NCI-H1694 (cell line): ENCODE data around the gene NPFFR1.
"Not testable (repeated sequence)": the region's sequence is repeated elsewhere in the genome, so short reads cannot be mapped to it uniquely, and the experiment has no call there.

ENCODE experiments used
- DNase-seq: peaks from one replicate; lab custom pipeline; 2025; lab: John Stamatoyannopoulos, UW

The NPFFR1 gene

DNA sequence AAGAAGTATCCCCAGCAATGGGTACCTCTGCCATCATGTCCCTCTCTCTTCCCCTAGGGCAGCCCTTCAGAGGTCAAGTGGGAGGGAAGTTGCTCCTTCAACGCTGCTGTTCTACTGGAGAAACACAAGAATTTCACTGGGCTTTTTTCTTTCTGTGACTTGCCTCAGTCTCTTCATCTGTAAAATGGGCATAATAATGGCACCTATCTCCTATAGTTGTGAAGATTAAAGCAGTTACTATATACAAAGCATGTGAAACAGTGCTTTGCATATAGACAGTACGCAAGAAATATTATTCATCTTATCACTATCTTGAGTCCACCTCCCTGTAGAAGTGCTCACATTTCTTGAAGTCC is 1.6 kb upstream of the NPFFR1 start:
- no peak for DNase-seq

DNA sequence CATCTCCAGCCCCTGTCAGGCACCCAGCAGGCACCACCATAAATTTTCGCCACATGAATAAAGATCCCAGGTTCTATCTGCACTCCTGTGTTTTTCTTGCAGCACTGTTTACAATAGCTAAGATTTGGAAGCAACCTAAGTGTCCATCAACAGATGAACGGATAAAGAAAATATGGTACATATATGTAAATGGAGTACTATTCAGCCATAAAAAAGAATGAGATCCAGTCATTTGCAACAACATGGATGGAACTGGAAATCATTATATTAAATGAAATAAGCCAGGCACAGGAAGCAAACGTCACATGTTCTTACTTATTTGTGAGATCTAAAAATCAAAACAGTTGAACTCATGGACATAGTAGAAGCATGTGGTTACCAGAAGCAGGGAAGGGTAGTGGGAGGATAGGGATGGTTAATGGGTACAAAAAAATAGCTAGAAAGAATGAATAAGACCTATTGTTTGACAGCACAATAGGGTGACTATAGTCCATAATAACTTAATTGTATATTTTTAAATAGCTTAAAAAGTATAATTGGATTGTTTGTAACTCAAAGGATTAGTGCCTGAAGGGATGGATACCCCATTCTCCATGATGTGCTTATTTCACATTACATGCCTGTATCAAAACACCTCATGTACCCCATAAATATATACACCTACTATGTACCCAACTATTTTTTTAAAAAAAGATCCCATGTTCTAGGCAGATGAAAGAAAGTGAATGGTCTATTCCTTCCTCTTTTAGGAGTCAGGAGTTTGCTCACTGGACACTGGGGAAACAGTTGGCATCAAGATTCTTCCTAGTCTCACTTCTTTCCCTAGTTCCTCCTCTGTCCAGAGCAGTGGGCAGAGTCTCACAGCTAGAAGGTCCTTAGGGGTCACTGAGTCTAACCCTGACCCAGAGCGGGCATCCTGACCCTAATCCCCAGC is 1.0 kb upstream of the NPFFR1 start:
- no peak for DNase-seq

DNA sequence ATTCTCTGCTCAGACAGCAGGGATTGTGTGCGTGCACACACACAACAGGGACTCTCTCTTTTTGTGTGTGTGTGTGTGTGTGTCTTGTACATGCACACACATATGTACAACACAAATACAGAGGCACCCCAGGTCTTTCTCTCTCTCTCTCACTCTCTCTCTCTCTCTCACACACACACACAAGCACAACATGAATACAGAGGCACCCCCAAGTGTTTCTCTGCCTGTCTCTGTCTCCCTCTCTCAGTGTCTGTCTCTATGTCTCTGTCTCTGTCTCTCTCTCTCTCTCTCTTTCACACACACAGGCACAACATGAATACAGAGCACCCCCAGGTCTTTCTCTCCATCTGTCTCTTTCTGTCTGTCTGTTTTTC is 746 bp downstream of the NPFFR1 start:
- no peak for DNase-seq

DNA sequence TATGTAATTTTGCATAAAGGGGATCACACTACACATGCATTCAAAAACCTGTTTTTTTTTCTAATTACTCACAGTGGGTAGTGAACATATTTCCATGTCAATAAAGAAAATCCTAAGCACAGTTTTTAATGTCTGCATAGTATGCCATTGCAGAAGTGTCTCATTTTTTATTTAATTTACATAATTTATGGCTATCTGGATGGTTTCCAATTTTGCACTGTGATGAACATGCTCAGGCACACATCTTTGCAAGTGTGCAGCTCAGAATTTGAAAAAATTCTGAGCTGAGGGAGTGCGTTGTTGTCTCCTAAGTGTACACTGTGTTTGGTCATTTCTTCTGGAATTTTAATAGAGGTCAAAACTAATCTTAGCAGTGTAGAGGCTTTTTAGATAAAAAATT is 2.2 kb downstream of the NPFFR1 start:
- DNase-seq = no peak

GRCh38 chr10:70280099-70280498 is 3.7 kb downstream of the NPFFR1 start:
- no peak for DNase-seq

DNA sequence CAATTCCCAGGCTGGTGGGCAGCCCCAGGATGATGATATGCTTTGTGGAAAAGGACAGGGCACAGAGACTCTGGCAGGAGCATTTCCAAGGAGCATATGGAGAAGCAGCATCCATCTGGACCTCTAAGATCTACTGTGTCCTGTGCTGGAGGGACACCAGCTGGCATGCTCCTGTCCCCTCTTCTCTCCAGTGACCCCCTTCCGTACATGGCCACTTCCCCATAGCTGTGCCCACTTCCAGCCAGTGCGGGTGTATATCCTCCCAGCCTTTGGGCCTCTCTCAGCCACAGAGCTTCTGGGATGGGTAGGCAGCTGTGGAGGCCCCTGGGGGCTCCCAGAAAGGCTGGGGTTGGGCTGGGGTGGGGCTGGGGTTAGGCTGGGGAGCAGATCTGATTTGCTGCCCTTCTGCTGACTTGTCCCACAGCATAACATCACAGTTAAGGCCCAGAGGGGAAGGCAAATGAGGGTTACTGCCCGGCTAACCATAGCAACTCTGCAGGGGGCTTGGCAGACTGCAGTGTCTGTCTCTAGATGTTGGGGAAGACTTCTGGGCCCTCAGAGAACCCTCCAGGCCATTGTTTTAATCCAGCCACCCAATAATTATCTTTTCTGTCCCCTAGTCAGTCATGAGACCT is 6.3 kb downstream of the NPFFR1 start:
- DNase-seq = no peak

GRCh38 chr10:70274643-70275042 is 9.2 kb downstream of the NPFFR1 start:
- DNase-seq = no peak

DNA sequence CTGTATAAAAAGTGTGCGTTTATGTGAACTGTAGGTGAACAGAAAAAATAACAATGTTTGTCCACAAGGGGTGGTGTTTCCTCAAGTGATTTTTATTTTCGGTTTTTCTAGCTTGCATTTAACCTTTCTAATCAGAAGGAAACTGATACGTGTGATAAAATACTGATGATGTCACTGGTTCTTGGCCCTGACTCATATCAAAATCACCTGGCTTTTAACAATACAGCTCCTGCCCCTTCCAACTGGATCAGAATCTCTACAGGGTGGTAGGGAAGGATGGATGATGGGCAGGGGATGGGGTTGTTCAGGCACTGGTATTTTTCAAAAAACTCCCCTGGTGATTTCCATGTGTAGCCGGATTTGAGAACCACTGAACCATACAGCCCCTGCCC is 10.9 kb downstream of the NPFFR1 start:
- no peak for DNase-seq

DNA sequence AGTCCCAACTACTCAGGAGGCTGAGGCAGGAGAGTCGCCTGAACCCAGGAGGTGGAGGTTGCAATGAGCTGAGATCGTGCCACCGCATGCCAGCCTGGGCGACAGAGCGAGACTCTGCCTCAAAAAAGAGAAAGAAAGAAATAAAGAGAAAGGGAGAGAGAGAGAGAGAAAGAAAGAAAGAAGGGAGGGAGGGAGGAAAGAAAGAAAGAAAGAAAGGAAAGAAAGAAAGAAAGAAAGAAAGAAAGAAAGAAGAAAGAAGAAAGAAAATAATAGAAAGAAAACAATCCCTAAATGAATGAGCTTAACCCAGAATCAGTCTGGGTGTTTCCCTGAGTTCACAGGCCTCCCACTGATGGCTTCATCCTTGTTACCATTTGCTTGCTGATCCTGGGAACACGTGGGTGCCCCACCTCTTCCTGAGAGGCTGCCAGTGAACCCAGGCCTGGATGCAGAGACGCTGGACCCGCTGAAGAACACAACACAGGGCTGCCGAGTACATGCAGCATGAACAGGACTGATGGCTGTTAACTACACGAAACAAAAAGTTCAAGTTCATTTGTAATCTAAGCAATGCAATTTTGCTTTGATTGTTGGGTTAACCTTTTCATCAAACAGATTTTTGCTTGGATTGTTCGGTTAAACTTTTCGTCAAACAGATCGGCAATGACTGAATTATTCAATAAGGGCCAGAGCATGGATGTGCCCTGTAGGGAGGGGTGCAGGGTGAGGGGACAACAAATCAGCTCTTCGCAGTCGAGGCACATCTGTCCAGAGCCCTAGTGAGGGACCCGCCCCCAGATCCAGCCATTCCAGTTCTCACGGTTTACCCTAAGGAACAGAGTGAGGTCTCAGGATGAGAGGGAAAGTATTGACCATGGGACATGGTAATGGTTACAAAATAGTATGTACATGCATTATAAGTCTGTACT is 11.5 kb downstream of the NPFFR1 start:
- no peak for DNase-seq

DNA sequence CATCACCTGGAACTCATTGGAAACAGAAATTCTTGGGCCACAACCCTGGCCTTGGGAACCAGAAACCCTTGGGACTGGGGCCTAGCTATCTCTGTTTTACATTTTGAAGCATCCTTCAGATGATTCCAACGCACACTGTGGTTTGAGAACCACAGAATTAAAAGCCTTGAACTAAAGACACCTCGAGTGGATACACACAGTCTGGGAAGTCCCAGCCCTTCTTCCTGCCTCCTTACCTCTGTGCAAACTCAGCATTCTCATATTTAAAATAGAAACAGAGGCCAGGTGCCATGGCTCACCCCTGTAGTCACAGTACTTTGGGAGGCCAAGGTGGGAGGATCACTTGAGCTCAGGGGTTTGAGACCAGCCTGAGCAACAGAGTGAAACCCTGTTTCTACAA is 12.9 kb downstream of the NPFFR1 start:
- no peak for DNase-seq

DNA sequence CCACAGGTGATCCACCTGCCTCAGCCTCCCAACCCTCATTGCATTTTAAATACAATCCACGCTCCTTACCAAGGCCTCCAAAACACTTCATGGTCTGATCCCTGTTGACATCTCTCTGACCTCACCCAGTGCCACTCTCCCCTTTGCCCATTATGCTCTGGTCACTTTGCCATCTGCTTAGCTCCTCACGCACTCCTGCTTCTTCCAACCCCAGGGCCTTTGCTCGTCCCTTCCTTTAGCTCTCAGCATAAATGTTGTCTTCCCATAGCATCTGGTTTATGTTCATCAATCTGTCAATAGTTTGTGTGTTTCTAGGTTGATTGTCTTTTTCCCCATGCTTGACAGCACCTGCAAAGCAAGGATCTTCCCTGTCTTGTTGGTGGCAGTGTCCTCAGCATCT is 14.1 kb downstream of the NPFFR1 start:
- no peak for DNase-seq

DNA sequence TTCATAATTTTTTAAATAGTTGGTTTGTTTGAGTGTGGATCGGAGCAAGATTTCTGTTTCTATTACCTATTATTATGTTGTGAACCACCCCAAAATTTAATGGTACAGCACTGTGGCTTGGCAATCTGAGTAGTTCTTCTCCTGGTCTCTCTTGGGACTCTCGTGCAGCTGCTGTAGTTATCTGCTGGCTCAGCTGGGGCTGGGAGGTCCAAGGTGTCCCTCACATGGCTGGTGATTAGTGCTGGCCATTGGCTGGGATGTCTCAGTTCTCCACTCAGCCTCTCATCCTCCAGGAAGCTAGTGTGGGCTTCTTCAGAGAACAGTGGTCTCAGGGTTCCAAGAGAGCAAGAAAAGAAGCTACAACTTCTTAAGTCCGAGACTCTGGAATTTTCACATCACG is 15.4 kb downstream of the NPFFR1 start:
- DNase-seq = no peak

DNA sequence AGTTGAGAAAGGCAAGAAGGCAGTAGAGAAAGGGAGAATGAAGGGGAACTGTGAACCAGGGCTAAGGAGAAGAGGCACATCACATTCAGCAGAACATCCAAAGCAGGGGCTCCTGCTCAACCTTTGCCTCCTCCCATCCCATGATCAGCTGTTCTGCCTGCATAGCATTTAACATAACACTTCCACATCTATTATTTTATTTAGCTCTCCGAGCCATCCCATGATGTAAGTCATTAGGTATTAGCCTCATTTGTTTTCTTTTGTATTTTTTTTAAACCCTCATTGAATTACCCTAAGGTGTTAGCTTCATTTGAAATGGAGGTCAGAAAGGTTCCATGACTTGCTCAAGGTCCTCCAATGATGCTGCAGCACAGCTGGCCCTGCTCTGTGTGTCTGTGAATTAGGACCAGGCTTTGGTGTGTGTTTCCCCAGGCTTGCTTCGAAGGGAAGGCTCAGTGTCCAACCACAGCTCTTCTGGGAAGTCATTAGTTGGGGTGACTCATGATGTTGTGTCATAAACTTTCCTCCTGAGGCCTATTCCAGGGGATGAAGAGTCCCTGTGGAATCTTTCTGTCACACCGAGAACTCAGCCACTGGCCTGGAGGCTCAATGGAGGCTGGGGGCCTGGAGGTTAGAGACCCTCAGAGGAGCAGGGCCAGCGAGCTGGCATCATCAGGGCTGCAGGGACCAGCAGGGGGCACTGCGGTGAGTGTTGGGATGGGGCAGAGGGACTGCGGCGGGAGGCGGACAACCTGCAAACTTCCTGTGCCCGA is 16.5 kb downstream of the NPFFR1 start:
- DNase-seq = no peak

GRCh38 chr10:70266701-70267100 is 17.1 kb downstream of the NPFFR1 start:
- DNase-seq = no peak

DNA sequence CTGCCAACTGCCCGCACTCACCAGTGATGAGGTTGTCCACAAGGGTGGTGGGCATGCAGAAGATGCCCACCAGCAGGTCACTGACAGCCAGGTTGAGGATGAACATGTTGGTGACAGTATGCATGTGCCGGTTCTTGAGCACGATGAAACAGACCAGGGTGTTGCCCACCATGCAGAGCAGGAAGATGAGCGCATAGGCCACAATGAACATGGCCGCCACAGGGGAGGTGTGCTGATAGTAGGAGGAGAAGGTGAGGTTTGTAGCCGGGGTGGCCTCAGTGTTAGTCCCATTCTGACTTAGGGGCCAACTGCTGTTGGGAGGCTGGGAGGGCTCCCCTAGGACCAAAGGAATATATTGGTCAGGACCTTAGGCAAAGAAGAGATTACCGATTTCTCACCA is 17.7 kb downstream of the NPFFR1 start:
- no peak for DNase-seq

- DNase-seq = no peak
Measured at GRCh38 chr10:70265032-70265689, 18.6 kb downstream of the NPFFR1 start.

GRCh38 chr10:70260734-70261133 is 23.1 kb downstream of the NPFFR1 start:
- no peak for DNase-seq

DNA sequence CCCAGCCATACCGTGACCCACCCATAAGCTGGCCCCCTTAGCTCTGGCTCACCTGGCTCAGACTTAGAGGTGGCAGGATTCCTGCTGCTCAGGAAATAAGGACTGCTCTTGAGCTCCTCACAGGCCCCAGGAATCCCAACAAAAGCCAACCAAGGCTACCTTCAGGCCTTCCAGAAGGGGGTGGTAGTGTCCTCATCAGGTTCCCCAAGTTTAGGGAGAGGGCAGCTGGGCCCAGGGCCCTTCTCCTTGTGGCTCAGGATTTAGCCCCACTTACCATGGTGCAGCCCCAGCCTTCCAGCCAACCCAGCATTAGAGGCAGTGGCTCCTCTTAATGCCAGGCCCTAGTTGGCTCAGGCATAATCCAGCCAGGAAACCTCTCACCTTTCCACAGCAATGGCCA is 23.5 kb downstream of the NPFFR1 start:
- no peak for DNase-seq

DNA sequence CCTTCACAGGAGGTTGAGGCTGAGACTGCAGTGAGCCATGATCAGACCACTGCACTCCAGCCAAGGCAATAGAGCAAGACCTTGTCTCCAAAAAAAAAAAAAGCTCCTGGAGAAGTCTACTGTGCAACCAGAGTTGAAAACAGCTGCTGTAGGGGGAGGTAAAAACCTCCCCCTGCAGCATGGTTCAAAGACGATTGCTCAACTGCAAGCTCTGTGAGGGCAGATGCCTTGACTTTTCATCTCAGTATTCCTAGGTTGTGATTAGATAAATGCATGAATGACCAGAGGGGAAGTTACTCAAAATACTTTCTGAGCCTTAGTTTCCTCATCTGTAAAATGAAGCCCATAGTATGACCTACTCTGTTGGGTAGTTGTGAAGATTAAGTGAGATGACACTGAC is 25.6 kb downstream of the NPFFR1 start:
- DNase-seq = no peak

- not testable (repeated sequence) for DNase-seq
Measured at GRCh38 chr10:70257816-70258215, 26.0 kb downstream of the NPFFR1 start.

- DNase-seq = no peak
Measured at GRCh38 chr10:70256463-70256862, 27.3 kb downstream of the NPFFR1 start.
